ENCODE data around the gene PROK1. TPM values are rescaled to one million over a fixed set of nuclear protein-coding genes. Genes with fewer than 3 reads are reported as not detected.

The PROK1 gene
- total RNA-seq, 2 experiments from 2014 or later = not detected

GRCh38 chr1:110494522-110495406 lies 43.8 kb downstream of the PROK1 start:
- intact Hi-C loops (cut with DNase I, micrococcal nuclease) = loop anchor here in 1 of 2 experiments (5.0 to 10.0 kb wide), 2 partner anchors 82 to 290 kb away; no protein-coding TSS in a partner anchor
- no peak for TF ChIP-seq CTCF (IDR thresholded peaks at IDR 0.05)
- DNase-seq (no peak), ATAC-seq (ENCODE audit: poor library complexity) (no peak)
- ChIA-PET CTCF (interaction anchor here (1.3 to 1.9 kb wide), 4 partner anchors 16 to 292 kb away, joined by 3 to 12 read pairs (median 8); no protein-coding TSS in a partner anchor), POLR2A (interaction anchor here (1.1 kb wide), 2 partner anchors 285 to 291 kb away, joined by 4 read pairs; partner anchors contain the start of gene KCNC4)
- Mint-ChIP-seq H3K4me1 (ENCODE audit: low read depth) (no peaks in the 10 kb centered on the region), H3K4me3 (no peak overlapping the region), H3K36me3 (ENCODE audit: low read depth) (no peaks in the 10 kb centered on the region), H3K27ac (no peak overlapping the region), H3K27me3 (no peaks in the 10 kb centered on the region), H3K9me3 (no peaks in the 10 kb centered on the region)
- Histone ChIP-seq H3K9me3 (ENCODE audit: control insufficient read depth in 1 of 2, insufficient read depth in 1 of 2, low read length in 2 of 2) (no peaks in the 10 kb centered on the region), H3K27ac (ENCODE audit: low read depth in 1 of 2, low read length in 2 of 2) (no peak overlapping the region), H3K36me3 (ENCODE audit: insufficient read depth, low read length) (no peaks in the 10 kb centered on the region), H3K27me3 (ENCODE audit: control insufficient read depth in 1 of 2, insufficient read depth in 2 of 2, low read length in 2 of 2) (no peaks in the 10 kb centered on the region), H3K4me1 (ENCODE audit: insufficient read depth, low read length) (no peaks in the 10 kb centered on the region), H3K4me3 (ENCODE audit: low read length) (no peak overlapping the region)

- Mint-ChIP-seq H3K27me3 (no peaks in the 10 kb centered on the region), H3K9me3 (no peaks in the 10 kb centered on the region), H3K4me1 (ENCODE audit: low read depth) (no peaks in the 10 kb centered on the region), H3K4me3 (no peak overlapping the region), H3K36me3 (ENCODE audit: low read depth) (no peaks in the 10 kb centered on the region), H3K27ac (no peak overlapping the region)
- Histone ChIP-seq H3K4me3 (ENCODE audit: low read length) (no peak overlapping the region), H3K27me3 (ENCODE audit: control insufficient read depth in 1 of 2, insufficient read depth in 2 of 2, low read length in 2 of 2) (no peaks in the 10 kb centered on the region), H3K27ac (ENCODE audit: low read depth in 1 of 2, low read length in 2 of 2) (no peak overlapping the region), H3K36me3 (ENCODE audit: insufficient read depth, low read length) (no peaks in the 10 kb centered on the region), H3K4me1 (ENCODE audit: insufficient read depth, low read length) (no peaks in the 10 kb centered on the region), H3K9me3 (ENCODE audit: control insufficient read depth in 1 of 2, insufficient read depth in 1 of 2, low read length in 2 of 2) (no peaks in the 10 kb centered on the region)
- peak; percentile 84 for ATAC-seq (ENCODE audit: poor library complexity)
- peak; percentile 95 for TF ChIP-seq CTCF (IDR thresholded peaks at IDR 0.05)
- peak; percentile 59 to 86 (median 72) for DNase-seq
- intact Hi-C loops (cut with DNase I, micrococcal nuclease) = loop anchor here (1.0 to 10.0 kb wide), 5 partner anchors 83 to 408 kb away; no protein-coding TSS in a partner anchor
- ChIA-PET CTCF (interaction anchor here (0.6 to 1.9 kb wide), 25 partner anchors 11 to 468 kb away, joined by 3 to 12 read pairs (median 3); partner anchors contain the start of gene KCNC4), POLR2A (interaction anchor here (1.1 to 1.5 kb wide), 2 partner anchors 286 to 291 kb away, joined by 3 to 4 read pairs; partner anchors contain the start of gene KCNC4)
These were observed 45.1 kb downstream of the PROK1 start for GRCh38 chr1:110495926-110496600.

GRCh38 chr1:110498270-110498669 lies 47.3 kb downstream of the PROK1 start:
- Histone ChIP-seq H3K27ac (ENCODE audit: low read depth in 1 of 2, low read length in 2 of 2) (no peak overlapping the region), H3K4me1 (ENCODE audit: insufficient read depth, low read length) (no peaks in the 10 kb centered on the region), H3K9me3 (ENCODE audit: control insufficient read depth in 1 of 2, insufficient read depth in 1 of 2, low read length in 2 of 2) (no peaks in the 10 kb centered on the region), H3K4me3 (ENCODE audit: low read length) (no peak overlapping the region), H3K36me3 (ENCODE audit: insufficient read depth, low read length) (no peaks in the 10 kb centered on the region), H3K27me3 (ENCODE audit: control insufficient read depth in 1 of 2, insufficient read depth in 2 of 2, low read length in 2 of 2) (peaks cover 0 to 7% of the 10 kb centered on the region in 2 experiments)
- H3K9me3 Mint-ChIP-seq = no peaks in the 10 kb centered on the region
- H3K36me3 Mint-ChIP-seq (ENCODE audit: low read depth) = no peaks in the 10 kb centered on the region
- no peak for TF ChIP-seq CTCF (IDR thresholded peaks at IDR 0.05)
- H3K4me1 Mint-ChIP-seq (ENCODE audit: low read depth) = no peaks in the 10 kb centered on the region
- intact Hi-C loops (cut with DNase I, micrococcal nuclease) = loop anchor here in 1 of 2 experiments (5.0 to 10.0 kb wide), 2 partner anchors 86 to 293 kb away; no protein-coding TSS in a partner anchor
- no peak for DNase-seq
- H3K27me3 Mint-ChIP-seq = peaks cover 10% of the 10 kb centered on the region
- no peak for ATAC-seq (ENCODE audit: poor library complexity)
- CTCF ChIA-PET = no interaction called here
- no peak overlapping the region for H3K27ac Mint-ChIP-seq
- POLR2A ChIA-PET = no interaction called here
- H3K4me3 Mint-ChIP-seq = no peak overlapping the region

Data from CD4-positive, alpha-beta T cell (primary cell).